ENCODE measurements around the gene KY.

Gene KY

DNA sequence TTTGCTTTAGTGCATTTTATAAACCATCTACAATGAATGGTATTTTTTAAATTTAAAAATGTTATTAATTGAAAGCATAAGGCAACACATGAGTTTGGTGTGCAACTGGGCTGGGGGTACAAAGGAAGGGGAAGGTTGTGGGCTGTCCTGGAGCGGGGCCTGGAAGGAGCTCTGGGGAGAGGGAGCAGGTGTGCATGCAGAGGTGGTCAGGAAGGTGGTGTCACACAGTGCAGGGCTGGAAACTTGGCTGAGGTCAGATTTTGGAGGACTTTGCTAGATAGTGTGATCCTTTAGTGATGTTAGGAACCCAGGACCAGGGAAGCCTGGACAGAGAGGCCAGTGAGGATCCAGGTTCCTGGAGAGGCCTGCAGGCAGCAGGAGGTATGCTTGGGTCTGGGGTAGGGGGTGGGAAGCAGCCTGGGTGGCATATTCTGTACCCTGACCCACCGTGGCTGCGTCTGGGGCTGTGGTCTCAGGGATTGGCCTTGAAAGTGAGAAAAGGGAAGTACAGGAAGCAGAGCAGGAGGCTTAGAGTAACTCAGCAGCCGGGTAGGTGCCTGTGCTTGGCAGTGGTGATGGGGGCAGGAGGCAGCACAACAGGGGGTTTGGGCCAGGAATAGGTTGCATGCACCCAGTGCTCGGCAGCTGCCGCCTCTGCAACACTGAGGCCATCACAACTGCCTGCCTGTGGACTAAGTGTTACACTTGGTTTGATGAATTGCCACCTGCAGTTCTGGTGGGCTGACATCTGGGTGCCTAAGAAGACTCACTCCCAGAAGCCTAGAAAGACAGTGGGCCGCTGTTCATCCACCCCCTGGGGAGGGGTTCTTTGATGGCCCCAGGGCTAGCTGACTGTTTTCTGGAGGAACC lies 33.0 kb downstream of the KY start:
- DNase-seq: no peak

DNA sequence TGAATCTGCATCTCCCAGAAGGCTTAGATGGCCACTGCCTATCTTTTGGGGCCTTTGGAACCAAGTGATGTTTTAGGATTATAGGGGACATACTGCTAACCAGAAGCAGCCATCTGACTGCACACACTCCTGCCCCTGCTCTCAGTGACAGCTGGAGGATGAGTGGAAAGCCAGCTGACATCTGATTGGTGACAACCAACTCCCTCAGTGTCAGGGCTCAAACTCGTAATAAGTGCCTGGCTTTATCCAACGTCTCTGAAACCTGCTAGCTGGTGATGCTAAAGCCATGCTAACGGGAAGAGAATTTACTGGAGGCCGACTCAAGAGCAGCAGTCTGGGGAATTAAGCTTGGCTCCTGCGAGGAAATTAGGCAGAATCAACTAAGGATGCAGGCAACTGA lies 35.1 kb downstream of the KY start:
- no peak for DNase-seq

DNA sequence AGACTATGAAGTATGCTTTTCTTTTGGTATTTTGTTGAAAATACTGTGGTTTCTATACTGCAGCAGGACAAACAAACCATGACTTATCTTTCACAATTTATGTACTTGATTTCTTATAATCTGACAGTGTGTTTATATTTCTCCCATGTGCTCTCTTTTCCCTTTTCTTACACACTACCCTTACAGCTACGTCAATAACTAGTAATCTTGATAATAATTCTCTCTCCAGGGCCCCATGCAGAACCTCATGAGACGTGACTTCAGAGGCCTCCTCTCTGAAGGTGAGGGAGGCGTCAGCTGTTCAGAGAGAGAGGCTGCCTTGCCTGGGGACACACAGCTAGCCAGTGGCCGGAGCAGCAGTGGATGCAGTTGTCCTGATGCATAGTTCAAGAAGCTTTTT lies 35.9 kb downstream of the KY start:
- no peak for DNase-seq

- no peak for DNase-seq
These were observed 37.8 kb downstream of the KY start for GRCh38 chr3:134613006-134613520.

DNA sequence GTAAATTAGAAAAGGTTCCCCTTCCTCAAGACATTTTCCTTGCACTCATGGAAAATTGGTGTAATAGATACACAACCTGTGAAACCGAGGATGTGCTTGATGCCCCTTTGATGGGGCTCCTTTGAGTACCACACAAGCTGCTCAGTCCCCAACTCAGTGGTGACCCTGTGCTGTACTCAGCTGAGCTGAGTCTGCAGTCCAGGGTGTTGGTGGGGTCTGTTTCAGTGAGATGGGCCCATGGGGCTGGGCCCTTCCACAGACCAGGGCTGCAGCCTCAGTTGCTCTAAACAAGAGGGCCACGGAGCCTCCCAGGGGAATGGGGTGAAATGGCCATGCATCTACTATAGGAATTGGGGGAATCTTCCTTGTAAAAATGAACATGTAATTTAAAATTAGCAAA lies 39.3 kb downstream of the KY start:
- DNase-seq: no peak

- DNase-seq: no peak
These were observed 40.1 kb downstream of the KY start for GRCh38 chr3:134610432-134611385.

- DNase-seq: no peak
These were observed 40.9 kb downstream of the KY start for GRCh38 chr3:134609821-134610431.

DNA sequence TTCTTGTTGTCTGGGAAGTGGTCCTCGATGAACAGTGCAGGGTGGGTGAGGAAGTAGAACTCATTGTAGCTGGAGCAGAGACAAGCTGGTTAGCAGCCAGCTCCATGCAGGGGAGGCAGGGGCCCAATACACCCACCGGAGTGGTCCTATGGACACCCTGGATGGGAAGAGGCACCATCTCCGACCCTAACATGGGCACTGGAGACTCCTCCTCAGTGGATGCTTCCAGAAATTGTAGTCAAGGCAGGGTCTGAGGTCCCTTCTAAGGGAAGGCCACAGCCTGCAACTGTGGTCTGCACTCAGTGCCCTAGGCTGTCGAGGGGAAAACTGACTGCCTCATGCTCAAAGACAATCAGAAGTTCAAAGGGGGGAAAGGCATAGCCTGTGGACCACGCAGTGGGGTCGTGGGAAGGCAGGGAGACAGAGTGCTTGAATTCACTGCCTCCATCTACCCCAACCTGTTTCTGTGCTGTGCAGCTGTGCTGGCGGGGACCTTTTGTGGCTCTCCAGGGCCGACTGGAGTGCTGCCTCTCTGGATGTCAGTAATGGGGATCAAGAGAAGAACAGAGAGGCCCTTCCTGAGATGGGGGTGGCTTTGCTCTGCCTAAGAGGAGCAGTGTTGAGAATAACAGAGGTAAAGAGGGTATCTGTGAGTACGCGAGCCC lies 41.9 kb downstream of the KY start:
- DNase-seq: no peak

GRCh38 chr3:134608023-134608770 lies 42.6 kb downstream of the KY start:
- no peak for DNase-seq

- DNase-seq: no peak
These were observed 43.5 kb downstream of the KY start for GRCh38 chr3:134607054-134608022.

DNA sequence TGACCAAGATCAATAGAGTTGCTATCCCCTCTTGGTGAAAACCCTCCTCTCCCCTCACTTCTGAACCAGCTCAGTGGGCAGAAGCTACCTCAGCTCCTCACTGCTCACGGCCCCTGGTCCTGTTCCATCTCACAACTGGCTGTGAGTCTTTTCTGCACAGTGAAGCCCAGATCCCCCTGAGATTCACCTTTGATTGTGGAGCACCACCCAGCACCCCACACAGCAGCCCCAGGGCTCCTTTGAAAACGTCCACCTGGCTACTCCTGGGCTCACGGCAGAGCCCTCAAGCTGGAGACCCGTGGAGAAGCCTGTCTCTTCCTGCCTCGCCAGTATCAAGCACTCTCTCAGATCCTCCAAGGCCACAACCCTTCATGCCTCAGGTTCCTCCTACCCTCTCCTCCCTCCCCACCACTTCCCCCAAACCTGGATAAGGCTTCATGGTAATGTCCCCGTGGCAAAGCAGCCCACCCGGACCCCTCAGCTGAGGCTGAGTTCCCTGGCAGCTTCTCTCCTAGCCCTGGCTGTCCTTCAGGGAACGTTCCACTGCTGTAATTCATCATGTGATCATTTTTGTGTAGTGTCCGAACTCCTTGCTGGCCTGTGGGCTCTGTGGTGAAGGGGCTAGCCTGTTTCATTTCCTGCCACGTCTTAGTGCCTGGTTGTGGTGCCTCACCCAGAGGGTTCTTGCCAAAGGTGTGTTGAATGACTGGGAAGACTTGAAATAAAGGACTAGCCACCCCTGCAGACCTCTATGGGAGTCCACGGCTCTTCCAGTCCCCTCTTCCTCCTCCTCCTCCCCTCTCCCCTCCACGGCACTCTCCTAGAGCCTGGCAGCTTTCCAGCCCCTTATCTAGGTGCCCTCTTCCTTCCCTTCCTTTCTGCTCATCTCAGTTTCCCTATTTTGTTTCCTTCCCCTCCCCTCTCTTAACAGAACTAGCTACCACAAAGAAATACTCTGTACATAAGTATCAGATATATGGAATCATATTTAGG lies 44.5 kb downstream of the KY start:
- no peak for DNase-seq

DNA sequence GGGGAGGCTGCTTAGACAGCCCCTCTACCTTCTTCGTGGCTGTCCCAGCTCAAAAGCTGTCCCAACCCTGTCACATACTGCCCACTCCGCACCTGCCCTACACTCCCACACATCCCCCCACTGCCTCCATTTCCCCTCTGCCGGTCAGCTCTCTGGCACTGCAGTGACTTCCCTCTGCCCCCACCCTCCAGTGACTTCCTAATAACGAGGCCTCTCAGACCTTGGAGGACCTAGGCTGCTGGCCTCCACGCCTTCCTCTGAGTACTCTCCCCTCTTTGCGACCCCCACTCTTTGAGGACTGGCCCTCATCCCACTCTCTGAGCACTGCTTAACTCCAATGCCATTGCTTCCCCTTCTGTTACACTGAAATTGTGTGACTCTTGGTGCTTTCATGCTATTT lies 45.3 kb downstream of the KY start:
- DNase-seq: no peak

GRCh38 chr3:134603956-134604355 lies 46.9 kb downstream of the KY start:
- DNase-seq: no peak

DNA sequence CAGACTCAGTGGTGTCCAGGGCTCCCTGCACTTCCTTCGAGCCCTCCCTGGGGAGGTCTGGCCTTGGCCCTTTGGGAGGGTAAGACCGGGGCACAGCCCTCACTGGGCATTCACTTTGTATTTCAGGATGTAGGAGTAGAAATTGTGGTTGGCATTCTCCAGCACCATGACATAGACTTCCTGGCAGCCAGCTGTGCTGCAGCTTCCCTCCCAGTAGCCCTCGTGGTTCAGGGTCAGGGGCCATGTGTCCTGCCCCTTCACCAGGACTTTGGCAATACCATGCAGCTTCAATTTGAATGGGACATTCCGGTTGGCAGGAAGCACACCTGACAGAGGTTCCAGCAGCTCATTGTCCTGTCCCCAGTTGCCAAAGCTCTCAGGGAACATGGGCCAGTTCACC lies 47.3 kb downstream of the KY start:
- no peak for DNase-seq

DNA sequence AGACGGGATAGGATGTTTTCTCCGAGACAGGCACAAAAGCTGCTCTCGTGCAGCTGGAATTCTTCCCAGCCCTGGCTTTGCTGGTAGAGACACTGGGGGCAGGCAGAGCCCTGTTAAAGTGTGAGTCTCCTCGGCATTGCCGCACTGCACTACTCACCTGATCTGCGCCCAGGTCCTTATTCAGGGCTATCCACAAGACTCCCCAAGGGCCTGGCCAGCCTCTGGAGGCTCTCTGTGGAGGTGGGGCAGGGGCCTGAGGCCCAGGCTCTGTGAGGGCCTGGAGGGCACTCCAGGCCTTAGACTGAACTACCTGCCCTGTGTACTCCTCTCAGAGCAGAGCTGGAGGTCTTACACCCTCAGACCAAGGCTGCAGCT lies 48.4 kb downstream of the KY start:
- no peak for DNase-seq

- no peak for DNase-seq
These were observed 49.0 kb downstream of the KY start for GRCh38 chr3:134601539-134602439.

GRCh38 chr3:134600685-134601463 lies 49.9 kb downstream of the KY start:
- DNase-seq: peak; percentile 80

Measured in activated CD4-positive, alpha-beta T cell treated with anti-CD3 and anti-CD28 coated beads for 48 hours (primary cell).